Neural progenitor cell (in vitro differentiated cells): ENCODE results near the gene FRMD8. TPM values are rescaled to one million over a fixed set of nuclear protein-coding genes. Genes with fewer than 3 reads are reported as not detected.

Experiments used
- DNase-seq: peaks from one replicate; pipeline ENCODE4 v3.0.0-alpha.2; 2016; ENCODE audit warnings: low spot score
- H2AFZ ChIP-seq: fragments of 200-600 bp; sonication (generic); replicated peaks from 2 replicates; pipeline ENCODE4 v1.6.1; 2016; ENCODE audit warnings: antibody characterized with exemption
- H3F3A ChIP-seq: fragments of 200-600 bp; sonication (generic); 2 replicates; pipeline ENCODE4 v1.6.1; 2016; ENCODE audit warnings: antibody characterized with exemption, low read depth
- H3K27ac ChIP-seq: fragments of 200-600 bp; sonication (generic); 2 replicates; pipeline ENCODE4 v1.5.1; 2016; ENCODE audit warnings: mild to moderate bottlenecking
- H3K27me3 ChIP-seq: fragments of 200-600 bp; sonication (generic); 2 replicates; pipeline ENCODE4 v1.6.1; 2016; ENCODE audit warnings: mild to moderate bottlenecking, moderate library complexity
- H3K36me3 ChIP-seq: fragments of 200-600 bp; sonication (generic); 2 replicates; pipeline ENCODE4 v1.5.1; 2016
- H3K4me1 ChIP-seq: fragments of 200-600 bp; sonication (generic); 2 replicates; pipeline ENCODE4 v1.6.1; 2016; ENCODE audit warnings: mixed run types
- H3K4me2 ChIP-seq: fragments of 200-600 bp; sonication (generic); 2 replicates; pipeline ENCODE4 v1.6.1; 2016
- H3K4me3 ChIP-seq: fragments of 200-600 bp; sonication (generic); 2 replicates; pipeline ENCODE4 v1.5.1; 2016
- H3K79me2 ChIP-seq: fragments of 200-600 bp; sonication (generic); 2 replicates; pipeline ENCODE4 v1.6.1; 2016; ENCODE audit warnings: low read depth
- H3K9ac ChIP-seq: fragments of 200-600 bp; sonication (generic); 2 replicates; pipeline ENCODE4 v1.6.1; 2016
- H3K9me3 ChIP-seq: fragments of 200-600 bp; sonication (generic); 2 replicates; pipeline ENCODE4 v1.5.1; 2016; ENCODE audit warnings: low read depth
- H4K20me1 ChIP-seq: fragments of 200-600 bp; sonication (generic); 2 replicates; pipeline ENCODE4 v1.6.1; 2016; ENCODE audit warnings: low read depth
- H3K27ac Mint-ChIP-seq: 3 replicates; pipeline ENCODE4 v1.8.0; 2021; ENCODE audit warnings: mixed read lengths
- H3K27me3 Mint-ChIP-seq: 2 replicates; pipeline ENCODE4 v1.8.0; 2022; ENCODE audit warnings: low read depth, mild to moderate bottlenecking, inconsistent platforms, moderate library complexity, mixed read lengths; ENCODE audit not compliant: insufficient read depth
- H3K36me3 Mint-ChIP-seq: 3 replicates; pipeline ENCODE4 v1.8.0; 2021; ENCODE audit warnings: mixed read lengths
- H3K4me1 Mint-ChIP-seq: 3 replicates; pipeline ENCODE4 v1.8.0; 2021; ENCODE audit warnings: mixed read lengths
- H3K4me3 Mint-ChIP-seq: 3 replicates; pipeline ENCODE4 v1.8.0; 2021; ENCODE audit warnings: mild to moderate bottlenecking, moderate library complexity, mixed read lengths
- H3K9me3 Mint-ChIP-seq: 3 replicates; pipeline ENCODE4 v1.8.0; 2020; ENCODE audit warnings: mixed read lengths
- CTCF ChIP-seq: fragments of 200-600 bp; sonication (generic); IDR thresholded peaks from 2 replicates; pipeline ENCODE4 v1.5.1; 2017; ENCODE audit warnings: antibody characterized with exemption, mild to moderate bottlenecking
- EZH2 ChIP-seq: fragments of 200-600 bp; sonication (generic); IDR thresholded peaks from 2 replicates; pipeline ENCODE4 v1.6.1; 2017; ENCODE audit warnings: antibody characterized with exemption, mild to moderate bottlenecking, moderate library complexity
- EZH2phosphoT487 ChIP-seq: fragments of 200-600 bp; sonication (generic); IDR thresholded peaks from 2 replicates; pipeline ENCODE4 v1.6.1; 2017; ENCODE audit warnings: antibody characterized with exemption
- total RNA-seq: library from RNA; depleted of rRNA; stranded (reverse); fragments of >200 nt; gene quantifications from 2 replicates; pipeline ENCODE4 v1.2.3, GENCODE V29; 2015; ENCODE audit warnings: low replicate concordance

Gene FRMD8
- total RNA-seq, 1 donor from 2014 or later: 5.8 TPM

GRCh38 chr11:65420506-65420905 is 34.1 kb downstream of the FRMD8 start:
- Histone ChIP-seq H2AFZ (no peak overlapping the region), H3K27ac (no peak overlapping the region), H3K79me2 (peaks cover 91% of the 10 kb centered on the region), H3K9me3 (no peaks in the 10 kb centered on the region), H3K4me1 (peaks cover 57% of the 10 kb centered on the region), H3F3A (peaks cover 38% of the 10 kb centered on the region), H3K4me3 (no peak overlapping the region), H3K36me3 (no peaks in the 10 kb centered on the region), H4K20me1 (no peaks in the 10 kb centered on the region), H3K4me2 (no peak overlapping the region), H3K9ac (no peak overlapping the region), H3K27me3 (no peaks in the 10 kb centered on the region)
- TF ChIP-seq EZH2 (no peak), CTCF (no peak), EZH2phosphoT487 (no peak)
- Mint-ChIP-seq H3K4me1 (peaks cover 89% of the 10 kb centered on the region), H3K4me3 (peak overlapping the region; percentile 75), H3K27ac (no peak overlapping the region), H3K9me3 (no peaks in the 10 kb centered on the region), H3K36me3 (peaks cover 3% of the 10 kb centered on the region), H3K27me3 (peaks cover 16% of the 10 kb centered on the region)
- no peak for DNase-seq

GRCh38 chr11:65420979-65421793 is 34.7 kb downstream of the FRMD8 start:
- H3K27ac Mint-ChIP-seq: no peak overlapping the region
- DNase-seq: peak; percentile 39
- H3K36me3 ChIP-seq: no peaks in the 10 kb centered on the region

GRCh38 chr11:65421794-65422632 is 35.6 kb downstream of the FRMD8 start:
- Histone ChIP-seq H3K27ac (peak overlapping the region; percentile 61), H4K20me1 (peaks cover 4% of the 10 kb centered on the region), H3K27me3 (no peaks in the 10 kb centered on the region), H3F3A (peaks cover 37% of the 10 kb centered on the region), H2AFZ (peak overlapping the region; percentile 67), H3K36me3 (no peaks in the 10 kb centered on the region), H3K9ac (peak overlapping the region; percentile 52), H3K4me1 (peaks cover 47% of the 10 kb centered on the region), H3K9me3 (no peaks in the 10 kb centered on the region), H3K4me3 (peak overlapping the region; percentile 61), H3K4me2 (peak overlapping the region; percentile 93), H3K79me2 (peaks cover 87% of the 10 kb centered on the region)
- TF ChIP-seq CTCF (peak; percentile 18), EZH2phosphoT487 (no peak), EZH2 (no peak)
- no peaks in the 10 kb centered on the region for H3K9me3 Mint-ChIP-seq
- DNase-seq: peak; percentile 96
- H3K36me3 Mint-ChIP-seq: peaks cover 5% of the 10 kb centered on the region
- H3K27me3 Mint-ChIP-seq: peaks cover 16% of the 10 kb centered on the region
- H3K4me1 Mint-ChIP-seq: peaks cover 86% of the 10 kb centered on the region
- H3K4me3 Mint-ChIP-seq: peak overlapping the region; percentile 75
- H3K27ac Mint-ChIP-seq: peak overlapping the region; percentile 98

More at GRCh38 chr11:65420979-65421793, 34.7 kb downstream of the FRMD8 start:
- Mint-ChIP-seq H3K4me3 (peak overlapping the region; percentile 75), H3K36me3 (peaks cover 4% of the 10 kb centered on the region), H3K9me3 (no peaks in the 10 kb centered on the region), H3K4me1 (peaks cover 87% of the 10 kb centered on the region), H3K27me3 (peaks cover 18% of the 10 kb centered on the region)
- H3K27ac ChIP-seq: peak overlapping the region; percentile 32
- H3K4me1 ChIP-seq: peaks cover 50% of the 10 kb centered on the region
- peak overlapping the region; percentile 93 for H3K4me2 ChIP-seq
- peaks cover 92% of the 10 kb centered on the region for H3K79me2 ChIP-seq
- H4K20me1 ChIP-seq: no peaks in the 10 kb centered on the region
- H3K9me3 ChIP-seq: no peaks in the 10 kb centered on the region
- H3K9ac ChIP-seq: no peak overlapping the region
- no peaks in the 10 kb centered on the region for H3K27me3 ChIP-seq
- TF ChIP-seq CTCF (no peak), EZH2 (no peak), EZH2phosphoT487 (no peak)
- H3K4me3 ChIP-seq: peak overlapping the region; percentile 61
- peaks cover 37% of the 10 kb centered on the region for H3F3A ChIP-seq
- no peak overlapping the region for H2AFZ ChIP-seq
